Endothelial cell of umbilical vein (primary cell): ENCODE data around the gene REL. TPM values are rescaled to one million over a fixed set of nuclear protein-coding genes. Genes with fewer than 3 reads are reported as not detected.

Source experiments
- BruUV-seq: library from RNA; stranded (reverse); fragments of 400-500 nt; replicated peaks from 2 replicates; lab custom pipeline; 2021; lab: Mats Ljungman, UMichigan
- CTCF ChIA-PET: fragments of 300-600, 350-600 bp; sonication (Branson Sonifier 250); formaldehyde crosslinking; loops from one replicate; lab custom pipeline; 2021; ENCODE audit warnings: antibody characterized with exemption, inconsistent platforms; lab: Charles Lee
- POLR2A ChIA-PET: fragments of 300-600, 350-600 bp; sonication (Branson Sonifier 250); formaldehyde crosslinking; loops from one replicate; lab custom pipeline; 2021; ENCODE audit warnings: antibody characterized with exemption, inconsistent platforms; lab: Charles Lee
- DNase-seq: peaks from one replicate; pipeline ENCODE4 v3.0.0-alpha.2; 2011; ENCODE audit warnings: low read depth, low spot score
- FAIRE-seq: peaks from 2 replicates; lab custom pipeline; 2011; peaks lifted over from hg19 to GRCh38; lab: Jason Lieb, UNC
- H2AFZ ChIP-seq: 2 replicates; pipeline ENCODE4 v1.6.0; 2012; ENCODE audit warnings: low read depth, low read length, control low read depth, inconsistent platforms
- H3K27ac ChIP-seq: 2 replicates; pipeline ENCODE4 v1.5.1; 2011; ENCODE audit warnings: low read depth, mild to moderate bottlenecking, control low read depth, low read length, moderate library complexity; ENCODE audit not compliant: insufficient read depth
- H3K27me3 ChIP-seq, 2 experiments: 2 replicates each; pipeline versions ENCODE4 v1.6.0 to v1.6.1; 2011; ENCODE audit warnings: low read length in 2 of 2, mixed read lengths in 1 of 2; ENCODE audit not compliant: control insufficient read depth in 2 of 2, insufficient read depth in 2 of 2
- H3K36me3 ChIP-seq, 2 experiments: 2 replicates in 1 of 2; 3 replicates in 1 of 2; pipeline ENCODE4 v1.5.1; 2011; ENCODE audit warnings: low read length in 2 of 2, mild to moderate bottlenecking in 1 of 2, moderate library complexity in 1 of 2; ENCODE audit not compliant: control insufficient read depth in 2 of 2, insufficient read depth in 2 of 2; ENCODE audit errors: extremely low read depth in 1 of 2
- H3K4me1 ChIP-seq: 3 replicates; pipeline ENCODE4 v1.5.1; 2011; ENCODE audit warnings: mild to moderate bottlenecking, low read length; ENCODE audit not compliant: control insufficient read depth, insufficient read depth; ENCODE audit errors: extremely low read depth
- H3K4me2 ChIP-seq: 2 replicates; pipeline ENCODE4 v1.6.1; 2011; ENCODE audit warnings: low read length, control low read depth, mixed read lengths; ENCODE audit not compliant: insufficient read depth
- H3K4me3 ChIP-seq, 3 experiments: fragments of 200-600 bp in 1 of 3; sonication (generic), shearing (Covaris generic) in 1 of 3; replicated peaks in 1 of 3; 2 replicates each; pipeline ENCODE4 v1.5.1; 2011 to 2016; ENCODE audit warnings: control low read depth in 3 of 3, low read length in 3 of 3, mild to moderate bottlenecking in 2 of 3, inconsistent platforms in 1 of 3, low read depth in 1 of 3, moderate library complexity in 1 of 3; ENCODE audit not compliant: insufficient read depth in 1 of 3
- H3K79me2 ChIP-seq: 2 replicates; pipeline ENCODE4 v1.6.0; 2012; ENCODE audit warnings: low read length, inconsistent platforms; ENCODE audit not compliant: control insufficient read depth, insufficient read depth
- H3K9ac ChIP-seq: replicated peaks from 2 replicates; pipeline ENCODE3; 2011; ENCODE audit warnings: low read length, control low read depth; ENCODE audit not compliant: insufficient read depth; ENCODE audit errors: extremely low read depth
- H3K9me1 ChIP-seq: replicated peaks from 3 replicates; pipeline ENCODE4 v1.6.0; 2011; ENCODE audit warnings: mild to moderate bottlenecking, low read length; ENCODE audit not compliant: control insufficient read depth, insufficient read depth; ENCODE audit errors: extremely low read depth
- H3K9me3 ChIP-seq: replicated peaks from 2 replicates; pipeline ENCODE4 v1.5.1; 2012; ENCODE audit warnings: low read length, inconsistent platforms; ENCODE audit not compliant: control insufficient read depth, insufficient read depth
- H4K20me1 ChIP-seq: replicated peaks from 2 replicates; pipeline ENCODE3; 2011; ENCODE audit warnings: mild to moderate bottlenecking, low read length; ENCODE audit not compliant: control insufficient read depth, insufficient read depth; ENCODE audit errors: extremely low read depth
- CTCF ChIP-seq, 2 donors: IDR thresholded peaks; 1 replicate in 1 of 2; 2 replicates in 1 of 2; pipeline ENCODE4 v1.5.1; 2011; ENCODE audit warnings: low read length in 2 of 2, mild to moderate bottlenecking in 2 of 2, moderate library complexity in 2 of 2, control low read depth in 1 of 2, inconsistent platforms in 1 of 2, low read depth in 1 of 2; ENCODE audit not compliant: insufficient read depth in 1 of 2; ENCODE audit errors: extremely low read depth in 1 of 2
- EZH2 ChIP-seq: IDR thresholded peaks from 2 replicates; pipeline ENCODE4 v1.6.1; 2012; ENCODE audit warnings: borderline replicate concordance, low read depth, mild to moderate bottlenecking, moderate library complexity, low read length, inconsistent platforms; ENCODE audit not compliant: severe bottlenecking
- FOS ChIP-seq: IDR thresholded peaks from 2 replicates; pipeline ENCODE4 v1.6.1; 2011; ENCODE audit warnings: mild to moderate bottlenecking, low read length, moderate library complexity, borderline replicate concordance; ENCODE audit not compliant: insufficient read depth
- GATA2 ChIP-seq: IDR thresholded peaks from 2 replicates; pipeline ENCODE4 v1.7.0; 2011; ENCODE audit warnings: low read depth, mild to moderate bottlenecking, moderate library complexity, mixed read lengths, low read length; ENCODE audit not compliant: insufficient read length, insufficient read depth
- JUN ChIP-seq: IDR thresholded peaks from 2 replicates; pipeline ENCODE4 v1.6.1; 2011; ENCODE audit warnings: borderline replicate concordance, low read depth; ENCODE audit not compliant: insufficient read length, insufficient read depth
- MYC ChIP-seq: IDR thresholded peaks from one replicate; pipeline ENCODE4 v1.6.1; 2011; ENCODE audit warnings: mild to moderate bottlenecking, low read depth, low read length
- POLR2A ChIP-seq: IDR thresholded peaks from 2 replicates; pipeline ENCODE4 v1.6.1; 2012; ENCODE audit warnings: low read depth, mild to moderate bottlenecking, control low read depth, low read length
- POLR2AphosphoS5 ChIP-seq: IDR thresholded peaks from 2 replicates; pipeline ENCODE4 v1.6.1; 2012; ENCODE audit warnings: low read depth, mild to moderate bottlenecking, control low read depth, low read length, moderate library complexity; ENCODE audit not compliant: insufficient read depth
- dilution Hi-C: fragments of 300-500 bp; cut with MboI; formaldehyde crosslinking; loops from one replicate; pipeline ENCODE4 v1.15.0; 2019; ENCODE audit warnings: low sequenced_read_pairs; ENCODE audit not compliant: extremely low pct_ligation_motif_present
- intact Hi-C: fragments of 100-400 bp; cut with micrococcal nuclease; formaldehyde crosslinking; loops from one replicate; pipeline ENCODE4 v1.10.0; 2022
- polyA plus RNA-seq, 4 experiments: library from polyadenylated mRNA; depleted of rRNA in 3 of 4; stranded (reverse) in 3 of 4; unstranded in 1 of 4; fragments of >200 nt; gene quantifications; 2 replicates each; pipeline versions ENCODE4 v1.2.1 to v1.2.3, GENCODE V29; 2011 to 2012; ENCODE audit warnings: missing spikeins in 1 of 4
- total RNA-seq: library from RNA; stranded (reverse); gene quantifications from 2 replicates; pipeline ENCODE4 v1.2.3, GENCODE V29; 2021
- TF ChIP-seq, protein P1 (sequence below): IDR thresholded peaks from 2 replicates; pipeline ENCODE4 v1.6.1; 2011; ENCODE audit not compliant: insufficient read depth, insufficient read length

REL gene
- total and polyA plus RNA-seq, 2 donors (not counting 3 experiments of a cell fraction or from before 2014, with no cell fraction given) = 3.5 to 12.8 TPM

DNA sequence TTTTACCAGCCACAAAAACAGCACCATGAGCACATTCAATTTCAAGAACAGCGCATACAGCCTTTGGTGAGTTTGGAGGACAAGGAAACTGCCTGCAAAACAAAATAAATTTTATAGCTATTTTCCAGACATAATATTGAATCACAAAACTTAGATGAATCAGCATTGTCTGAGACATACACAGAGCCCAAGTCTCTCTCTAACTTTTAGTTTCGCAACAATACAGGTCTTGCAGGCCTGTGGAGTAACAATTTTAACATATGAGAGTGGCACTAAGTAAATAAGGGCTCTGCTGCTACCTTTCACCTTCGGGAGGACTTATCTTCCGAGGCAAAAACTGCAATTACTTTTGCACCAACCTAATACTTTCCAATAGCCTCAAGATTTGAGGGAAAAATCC, 80.1 kb downstream of the REL start:
- H3K27me3 ChIP-seq = no peaks in the 10 kb centered on the region
- CTCF ChIA-PET = no interaction called here
- DNase-seq (no peak), FAIRE-seq (no peak)
- no peak overlapping the region for H3K4me3 ChIP-seq
- no peaks in the 10 kb centered on the region for H3K79me2 ChIP-seq
- H4K20me1 ChIP-seq = no peaks in the 10 kb centered on the region
- TF ChIP-seq FOS (no peak), GATA2 (no peak), POLR2A (no peak)
- TF ChIP-seq, protein P1, sequence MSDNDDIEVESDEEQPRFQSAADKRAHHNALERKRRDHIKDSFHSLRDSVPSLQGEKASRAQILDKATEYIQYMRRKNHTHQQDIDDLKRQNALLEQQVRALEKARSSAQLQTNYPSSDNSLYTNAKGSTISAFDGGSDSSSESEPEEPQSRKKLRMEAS = no peak
- no peak overlapping the region for H3K4me2 ChIP-seq
- no peaks in the 10 kb centered on the region for H3K9me1 ChIP-seq
- peaks cover 19% of the 10 kb centered on the region for H3K4me1 ChIP-seq
- H3K9ac ChIP-seq = no peak overlapping the region
- POLR2A ChIA-PET = no interaction called here
- H3K27ac ChIP-seq = no peak overlapping the region
- H3K36me3 ChIP-seq = no peaks in the 10 kb centered on the region
- H3K9me3 ChIP-seq = no peaks in the 10 kb centered on the region
- no peak overlapping the region for H2AFZ ChIP-seq
- BruUV-seq = no TSS peak
- dilution Hi-C loops = no loop called here
- intact Hi-C loops = no loop called here

- no peak overlapping the region for H3K4me3 ChIP-seq
- FAIRE-seq (no peak), DNase-seq (no peak)
- H3K9me1 ChIP-seq = no peaks in the 10 kb centered on the region
- ChIA-PET POLR2A (no interaction called here), CTCF (no interaction called here)
- intact Hi-C loops = no loop called here
- H3K4me2 ChIP-seq = no peak overlapping the region
- dilution Hi-C loops = no loop called here
- no peaks in the 10 kb centered on the region for H3K79me2 ChIP-seq
- BruUV-seq = no TSS peak
- H3K4me1 ChIP-seq = peaks cover 17% of the 10 kb centered on the region
- H3K36me3 ChIP-seq = no peaks in the 10 kb centered on the region
- H3K9ac ChIP-seq = no peak overlapping the region
- no peaks in the 10 kb centered on the region for H4K20me1 ChIP-seq
- no peaks in the 10 kb centered on the region for H3K9me3 ChIP-seq
- TF ChIP-seq POLR2A = no peak
- no peak for TF ChIP-seq CTCF (IDR thresholded peaks at IDR 0.05; ENCODE audit: extremely low read depth in 1 of 2, insufficient read depth in 1 of 2, low read depth in 1 of 2, low read length in 2 of 2)
- no peak for TF ChIP-seq POLR2AphosphoS5
- TF ChIP-seq FOS = no peak
- TF ChIP-seq, protein P1 = no peak
- no peak for TF ChIP-seq EZH2
- no peak for TF ChIP-seq GATA2
- no peak for TF ChIP-seq MYC
- TF ChIP-seq JUN = no peak
- H3K27me3 ChIP-seq = no peaks in the 10 kb centered on the region
- H2AFZ ChIP-seq = no peak overlapping the region
- no peak overlapping the region for H3K27ac ChIP-seq
These were observed 81.2 kb downstream of the REL start for GRCh38 chr2:60962528-60962927.
